PFSK-1 (cell line): ENCODE measurements around the gene BCORL1.

Experiments
- POLR2AphosphoS5 ChIP-seq: IDR thresholded peaks from 2 replicates; pipeline ENCODE4 v1.6.1; 2012; ENCODE audit warnings: low read depth, mild to moderate bottlenecking, control low read depth, low read length, moderate library complexity
- REST ChIP-seq, 2 experiments: IDR thresholded peaks; 2 replicates each; pipeline versions ENCODE4 v1.6.1 to v1.8.0; 2011 to 2012; ENCODE audit warnings: low read depth in 2 of 2, low read length in 2 of 2, control low read depth in 1 of 2, inconsistent platforms in 1 of 2, mild to moderate bottlenecking in 1 of 2, moderate library complexity in 1 of 2; ENCODE audit not compliant: insufficient read depth in 1 of 2
- SIN3A ChIP-seq: IDR thresholded peaks from 2 replicates; pipeline ENCODE4 v1.6.1; 2012; ENCODE audit warnings: mild to moderate bottlenecking, low read length, moderate library complexity, borderline replicate concordance; ENCODE audit not compliant: insufficient read depth
- TAF1 ChIP-seq: IDR thresholded peaks from 2 replicates; pipeline ENCODE4 v1.6.1; 2012; ENCODE audit warnings: low read length, control low read depth, borderline replicate concordance; ENCODE audit not compliant: insufficient read depth

GRCh38 chrX:130075777-130076176, 93.3 kb downstream of the BCORL1 start:
- TF ChIP-seq POLR2AphosphoS5 (no peak), TAF1 (no peak), REST (IDR thresholded peaks at IDR 0.05; ENCODE audit: insufficient read depth in 1 of 2, low read depth in 2 of 2, low read length in 2 of 2) (no peak), SIN3A (no peak)
